Astrocyte of the cerebellum (primary cell): Measurements from ENCODE around the gene TEK.
"Not testable (repeated sequence)": the region's sequence is repeated elsewhere in the genome, so short reads cannot be mapped to it uniquely, and the experiment has no call there.

Experiments
- DNase-seq: peaks from one replicate; pipeline ENCODE4 v3.0.0-alpha.2; 2011; ENCODE audit warnings: low read depth
- H3K4me3 ChIP-seq: 2 replicates; pipeline ENCODE4 v1.5.1; 2011; ENCODE audit warnings: mild to moderate bottlenecking, low read depth, low read length, moderate library complexity
- CTCF ChIP-seq: IDR thresholded peaks from 2 replicates; pipeline ENCODE4 v1.5.1; 2012; ENCODE audit warnings: low read length, low read depth, moderate library complexity, mild to moderate bottlenecking; ENCODE audit errors: missing control alignments
- in situ Hi-C: cut with HindIII; loops from 2 replicates; pipeline ENCODE4 v1.10.0; 2017; ENCODE audit warnings: low sequenced_read_pairs

The TEK gene

GRCh38 chr9:27212191-27212590, 103.2 kb downstream of the TEK start:
- no peak overlapping the region for H3K4me3 ChIP-seq
- in situ Hi-C loops, result no loop called here
- DNase-seq, result no peak

DNA sequence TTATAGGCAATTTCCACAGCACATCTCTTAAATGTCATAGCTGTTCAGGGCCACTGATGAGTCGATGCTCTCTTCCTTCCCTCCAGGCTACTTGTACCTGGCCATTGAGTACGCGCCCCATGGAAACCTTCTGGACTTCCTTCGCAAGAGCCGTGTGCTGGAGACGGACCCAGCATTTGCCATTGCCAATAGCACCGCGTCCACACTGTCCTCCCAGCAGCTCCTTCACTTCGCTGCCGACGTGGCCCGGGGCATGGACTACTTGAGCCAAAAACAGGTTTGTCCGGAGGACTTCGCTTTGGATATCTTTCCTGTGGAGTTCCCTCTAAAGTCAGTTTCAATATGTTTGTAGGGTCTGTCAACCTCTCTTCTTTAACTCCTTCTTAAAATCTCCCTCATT, 103.6 kb downstream of the TEK start:
- in situ Hi-C loops, result no loop called here
- TF ChIP-seq CTCF, result no peak
- H3K4me3 ChIP-seq, result no peak overlapping the region
- DNase-seq, result no peak

More at GRCh38 chr9:27212191-27212590, 103.2 kb downstream of the TEK start:
- no peak for TF ChIP-seq CTCF

DNA sequence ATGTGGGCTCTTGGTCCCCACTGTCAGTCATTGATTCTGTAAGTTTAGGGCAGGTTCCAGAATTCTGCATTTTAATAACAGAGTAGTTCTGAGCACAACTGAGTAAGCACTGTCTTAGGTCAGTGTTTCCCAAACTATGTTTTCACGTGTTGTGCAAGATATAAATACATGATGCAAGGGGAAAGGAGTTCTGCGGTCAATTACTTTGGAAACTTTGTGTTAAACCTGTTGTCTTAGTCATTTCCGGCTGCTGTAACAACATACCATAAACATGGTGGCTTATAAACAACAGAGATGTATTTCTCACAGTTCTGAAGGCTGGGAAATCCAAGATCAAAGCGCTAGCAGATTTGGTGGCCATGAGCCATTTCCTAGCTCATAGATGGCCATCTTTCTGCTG, 118.2 kb downstream of the TEK start:
- in situ Hi-C loops, result no loop called here
- no peak for DNase-seq
- H3K4me3 ChIP-seq, result no peak overlapping the region
- TF ChIP-seq CTCF, result no peak

- H3K4me3 ChIP-seq, in situ Hi-C loops, DNase-seq: not testable (repeated sequence)
Observed at GRCh38 chr9:27239648-27240047, 130.6 kb downstream of the TEK start.

DNA sequence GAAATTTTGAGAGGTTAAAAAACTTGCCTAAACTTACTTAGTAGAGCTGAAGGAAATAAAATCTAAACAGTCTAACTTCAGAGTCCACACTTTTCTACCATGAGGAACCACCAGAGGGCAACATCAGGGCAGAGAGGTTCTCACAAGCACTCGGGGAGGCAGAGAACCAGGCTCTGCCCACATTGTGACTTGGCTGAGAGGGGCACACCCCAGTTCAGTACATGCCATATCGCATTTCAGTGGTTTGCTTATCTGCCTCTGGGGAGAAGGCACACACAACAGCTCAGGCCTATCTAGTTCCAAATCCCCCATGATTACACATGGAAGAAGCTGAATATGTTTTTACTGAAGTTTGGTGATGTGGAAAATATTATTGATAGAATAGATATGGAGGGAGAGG, 138.7 kb downstream of the TEK start:
- TF ChIP-seq CTCF, result peak; percentile 70
- no peak overlapping the region for H3K4me3 ChIP-seq
- DNase-seq, result no peak
- in situ Hi-C loops, result no loop called here

DNA sequence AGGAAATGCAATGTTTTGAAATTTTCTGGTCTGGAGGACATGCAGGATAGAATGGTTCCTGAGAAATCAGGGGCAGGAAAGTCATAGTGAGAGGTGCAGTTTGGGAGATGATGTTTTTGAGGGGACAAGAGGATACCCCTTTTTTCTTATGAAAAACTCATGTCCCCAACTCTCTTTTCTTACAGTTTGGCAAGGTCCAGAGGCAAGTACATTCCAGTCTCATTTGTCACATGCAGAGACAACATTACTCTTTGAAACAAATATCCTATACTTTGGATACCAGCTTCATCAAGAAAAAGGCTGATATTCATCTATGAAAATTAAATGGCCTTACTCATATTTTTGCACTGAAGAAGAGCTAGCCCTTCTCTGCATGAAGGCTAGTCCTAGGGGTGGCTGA, 139.7 kb downstream of the TEK start:
- no peak for TF ChIP-seq CTCF
- DNase-seq, result no peak
- no peak overlapping the region for H3K4me3 ChIP-seq
- in situ Hi-C loops, result no loop called here

DNA sequence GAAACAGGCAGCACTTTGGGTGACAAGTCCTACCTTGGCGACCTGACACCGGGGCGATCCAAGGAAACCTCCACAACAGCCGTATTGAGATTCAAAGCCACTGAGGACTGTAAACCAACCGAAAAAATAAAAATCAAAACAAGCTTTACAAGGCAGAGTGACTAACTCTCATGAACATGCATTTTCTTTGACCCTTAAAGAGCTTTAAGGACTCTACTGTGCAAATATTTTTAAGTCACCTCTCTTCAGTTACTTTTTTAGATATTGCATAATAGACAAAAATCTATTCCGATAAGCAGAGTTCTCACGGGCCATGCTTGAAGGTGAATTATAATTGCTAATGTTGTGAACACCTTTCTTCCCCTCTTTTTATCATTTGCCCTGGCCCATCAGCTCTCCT, 149.6 kb downstream of the TEK start:
- no peak overlapping the region for H3K4me3 ChIP-seq
- no peak for DNase-seq
- in situ Hi-C loops, result loop anchor here (25.0 kb wide), 1 partner anchor 221 kb away; no protein-coding TSS in a partner anchor
- no peak for TF ChIP-seq CTCF
